NB4 (cell line): ENCODE results near the gene AKAIN1.
A peak's percentile ranks its signal among the peaks of the same experiment; 100 is the strongest.

Experiments used
- DNase-seq: peaks from one replicate; pipeline ENCODE4 v3.0.0; 2010; ENCODE audit warnings: low read depth
- H3K4me3 ChIP-seq: one replicate; pipeline ENCODE4 v1.5.1; 2011; ENCODE audit warnings: mild to moderate bottlenecking, low read depth, low read length, moderate library complexity
- MYC ChIP-seq: IDR thresholded peaks from 2 replicates; pipeline ENCODE4 v1.6.1; 2011; ENCODE audit warnings: low read depth, low read length
- POLR2A ChIP-seq: IDR thresholded peaks from 2 replicates; pipeline ENCODE4 v1.6.1; 2011; ENCODE audit warnings: mild to moderate bottlenecking; ENCODE audit not compliant: insufficient read length; ENCODE audit errors: extremely low read depth
- TF ChIP-seq, protein P1 (sequence below): IDR thresholded peaks from one replicate; pipeline ENCODE4 v1.5.1; 2012; ENCODE audit warnings: low read depth, low read length
- TF ChIP-seq, protein P2 (sequence below): IDR thresholded peaks from 2 replicates; pipeline ENCODE4 v1.6.1; 2011; ENCODE audit warnings: low read depth, low read length

Gene AKAIN1

DNA sequence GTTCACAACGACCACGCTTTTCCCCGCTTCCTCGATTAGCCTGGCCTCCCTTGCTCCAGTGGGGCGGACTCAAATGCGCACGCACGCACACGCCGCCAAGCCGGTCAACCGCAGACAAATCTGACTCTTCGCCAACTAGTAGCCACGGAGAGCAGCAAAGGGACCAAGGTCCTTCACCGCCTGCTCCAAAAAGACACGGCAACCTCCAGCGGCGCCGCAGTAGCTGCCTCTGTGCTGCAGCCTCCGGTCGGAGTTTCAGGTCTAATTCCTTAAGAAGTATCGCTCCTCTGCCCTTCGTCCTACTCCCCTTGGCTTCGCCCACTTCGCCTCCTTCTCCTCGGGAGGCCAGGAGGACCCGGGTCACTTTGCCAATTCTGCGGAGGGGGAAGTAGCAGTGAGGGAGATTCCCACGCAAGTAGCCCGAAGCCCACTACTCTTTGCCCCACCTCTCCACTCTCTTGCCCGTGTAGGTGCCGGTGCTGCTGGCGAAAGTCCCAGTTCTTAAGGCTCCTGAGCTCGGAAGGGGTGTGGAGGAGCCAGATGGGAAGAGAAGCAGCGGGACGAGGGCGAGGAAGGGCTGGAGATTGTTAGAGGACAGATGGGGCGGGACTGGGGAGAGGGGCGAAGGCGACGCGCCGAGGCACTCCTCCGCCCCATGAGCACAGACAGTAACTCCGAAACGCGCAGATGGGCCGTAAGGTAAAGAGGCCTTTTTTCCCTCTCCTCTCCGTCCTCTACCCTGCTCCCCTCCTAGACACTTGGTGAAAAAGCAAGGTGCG, 615 bp downstream of the AKAIN1 start:
- TF ChIP-seq MYC (no peak), POLR2A (no peak)
- TF ChIP-seq, protein P1, sequence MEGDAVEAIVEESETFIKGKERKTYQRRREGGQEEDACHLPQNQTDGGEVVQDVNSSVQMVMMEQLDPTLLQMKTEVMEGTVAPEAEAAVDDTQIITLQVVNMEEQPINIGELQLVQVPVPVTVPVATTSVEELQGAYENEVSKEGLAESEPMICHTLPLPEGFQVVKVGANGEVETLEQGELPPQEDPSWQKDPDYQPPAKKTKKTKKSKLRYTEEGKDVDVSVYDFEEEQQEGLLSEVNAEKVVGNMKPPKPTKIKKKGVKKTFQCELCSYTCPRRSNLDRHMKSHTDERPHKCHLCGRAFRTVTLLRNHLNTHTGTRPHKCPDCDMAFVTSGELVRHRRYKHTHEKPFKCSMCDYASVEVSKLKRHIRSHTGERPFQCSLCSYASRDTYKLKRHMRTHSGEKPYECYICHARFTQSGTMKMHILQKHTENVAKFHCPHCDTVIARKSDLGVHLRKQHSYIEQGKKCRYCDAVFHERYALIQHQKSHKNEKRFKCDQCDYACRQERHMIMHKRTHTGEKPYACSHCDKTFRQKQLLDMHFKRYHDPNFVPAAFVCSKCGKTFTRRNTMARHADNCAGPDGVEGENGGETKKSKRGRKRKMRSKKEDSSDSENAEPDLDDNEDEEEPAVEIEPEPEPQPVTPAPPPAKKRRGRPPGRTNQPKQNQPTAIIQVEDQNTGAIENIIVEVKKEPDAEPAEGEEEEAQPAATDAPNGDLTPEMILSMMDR: no peak
- TF ChIP-seq, protein P2, sequence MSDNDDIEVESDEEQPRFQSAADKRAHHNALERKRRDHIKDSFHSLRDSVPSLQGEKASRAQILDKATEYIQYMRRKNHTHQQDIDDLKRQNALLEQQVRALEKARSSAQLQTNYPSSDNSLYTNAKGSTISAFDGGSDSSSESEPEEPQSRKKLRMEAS: no peak
- no peak overlapping the region for H3K4me3 ChIP-seq
- DNase-seq: no peak

DNA sequence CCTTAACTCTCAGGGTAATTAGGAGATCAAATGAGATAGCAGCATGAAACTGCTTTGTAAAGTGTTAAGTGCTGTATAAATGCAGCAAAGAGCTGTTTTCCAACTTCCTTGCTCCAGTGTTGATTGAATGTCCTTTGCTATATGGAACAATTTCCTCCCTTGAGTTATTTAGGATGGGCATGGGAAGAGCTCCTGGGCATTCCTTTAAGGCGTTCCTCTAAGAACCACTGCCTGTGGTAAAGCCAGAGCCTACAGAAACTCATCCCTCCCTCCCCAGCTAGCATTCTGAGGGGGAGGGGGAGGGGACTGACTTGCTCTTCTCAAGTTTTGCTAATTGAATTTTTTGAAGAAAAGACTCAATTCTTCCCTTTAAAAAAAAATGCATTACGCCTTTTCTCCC, 1.4 kb downstream of the AKAIN1 start:
- no peak overlapping the region for H3K4me3 ChIP-seq
- no peak for DNase-seq
- TF ChIP-seq, protein P2: no peak
- TF ChIP-seq, protein P1: no peak
- no peak for TF ChIP-seq POLR2A
- no peak for TF ChIP-seq MYC

DNA sequence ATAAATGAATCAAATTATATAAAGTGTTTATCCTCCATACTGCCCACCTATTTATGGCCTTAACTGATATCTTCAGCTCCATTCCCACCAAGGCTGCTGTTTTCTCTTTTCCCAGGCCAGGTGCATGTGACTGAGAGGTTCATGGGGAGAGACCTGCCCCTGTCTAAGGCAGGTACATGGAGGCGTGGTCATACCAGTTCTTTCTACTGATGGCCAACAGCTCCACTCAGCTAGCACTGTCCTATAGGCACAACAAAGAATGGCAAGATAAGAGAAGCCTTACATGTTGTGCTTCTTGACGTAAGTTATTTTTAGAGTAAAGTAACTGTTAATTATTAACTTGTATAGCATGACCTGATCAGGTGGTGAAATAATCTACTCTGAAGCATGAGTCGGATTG, 16.8 kb downstream of the AKAIN1 start:
- DNase-seq: no peak
- TF ChIP-seq POLR2A (no peak), MYC (no peak)
- TF ChIP-seq, protein P1: no peak
- TF ChIP-seq, protein P2: no peak
- H3K4me3 ChIP-seq: no peak overlapping the region

DNA sequence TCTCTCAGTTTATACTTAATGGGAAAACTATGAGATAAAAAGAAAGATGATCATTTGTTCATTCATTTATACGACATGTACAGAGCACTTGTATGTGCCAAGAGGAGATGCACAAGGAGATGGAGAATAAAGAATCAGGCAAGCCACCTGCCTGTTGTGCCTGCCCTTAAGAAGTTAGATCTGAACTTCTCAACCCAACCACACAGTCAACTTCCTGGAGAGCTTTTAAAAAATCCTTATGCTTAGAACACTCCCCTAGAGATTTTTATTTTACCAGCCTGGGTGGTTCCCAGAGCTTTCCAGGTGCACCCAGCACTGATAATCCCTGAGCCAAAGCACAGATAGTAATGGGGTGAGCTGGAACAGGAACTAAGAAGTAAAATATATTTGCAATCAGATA, 18.5 kb downstream of the AKAIN1 start:
- no peak for TF ChIP-seq MYC
- no peak for TF ChIP-seq POLR2A
- TF ChIP-seq, protein P1: no peak
- TF ChIP-seq, protein P2: no peak
- H3K4me3 ChIP-seq: no peak overlapping the region
- DNase-seq: no peak

DNA sequence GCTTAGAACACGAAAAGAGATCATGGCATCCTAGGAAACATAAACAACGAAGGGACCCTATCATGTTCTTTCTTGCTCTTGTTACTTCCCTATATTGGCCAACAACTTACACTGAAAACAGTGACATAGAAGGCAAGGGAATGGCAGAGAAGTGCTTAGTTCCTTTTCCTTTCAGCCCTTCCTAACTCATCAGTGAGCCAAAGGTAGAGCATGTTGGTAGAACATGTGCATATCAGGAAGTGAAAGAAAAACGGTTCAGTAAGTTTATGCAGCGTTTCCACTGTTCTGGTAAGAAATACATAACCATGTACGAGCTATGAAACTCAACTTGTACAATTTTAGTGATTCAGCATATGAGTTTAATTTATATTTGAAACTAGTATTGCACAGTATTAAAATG, 21.7 kb downstream of the AKAIN1 start:
- H3K4me3 ChIP-seq: no peak overlapping the region
- no peak for TF ChIP-seq POLR2A
- no peak for TF ChIP-seq MYC
- TF ChIP-seq, protein P1: no peak
- TF ChIP-seq, protein P2: no peak
- peak; percentile 18 for DNase-seq
